HG02852 (cell line): ENCODE results near the gene LSAMP.

Experiments
- ATAC-seq: cut with Tn5 transposase; IDR thresholded peaks from one replicate; pipeline ENCODE4 v1.9.1; 2021; ENCODE audit warnings: mild to moderate bottlenecking, moderate library complexity; ENCODE audit not compliant: unreplicated experiment

LSAMP gene

GRCh38 chr3:116367761-116368395 is 77.4 kb downstream of the LSAMP start:
- no peak for ATAC-seq

- no peak for ATAC-seq
Measured at GRCh38 chr3:116356056-116356455, 89.2 kb downstream of the LSAMP start.

DNA sequence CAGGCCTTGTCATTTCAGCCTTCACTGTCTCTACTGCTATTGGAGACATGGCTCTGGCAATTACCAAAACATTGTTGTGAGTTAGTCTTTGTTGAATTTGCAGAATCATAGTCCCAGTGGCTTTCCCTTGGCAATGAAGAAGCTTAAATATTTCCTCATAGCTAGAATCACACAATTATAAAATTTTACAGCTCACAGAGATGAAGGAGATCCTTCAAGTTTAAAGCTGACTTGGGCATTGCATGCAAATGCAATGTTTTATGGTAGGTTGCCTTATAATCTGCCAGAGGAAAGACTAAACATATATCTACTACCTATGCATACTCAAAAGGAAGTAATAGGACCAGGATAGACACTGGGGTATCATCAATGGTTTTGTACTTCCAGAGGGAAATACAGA is 90.9 kb downstream of the LSAMP start:
- ATAC-seq, result no peak

- ATAC-seq, result no peak
Measured at GRCh38 chr3:116350119-116350733, 95.1 kb downstream of the LSAMP start.

GRCh38 chr3:116348216-116348615 is 97.1 kb downstream of the LSAMP start:
- no peak for ATAC-seq

DNA sequence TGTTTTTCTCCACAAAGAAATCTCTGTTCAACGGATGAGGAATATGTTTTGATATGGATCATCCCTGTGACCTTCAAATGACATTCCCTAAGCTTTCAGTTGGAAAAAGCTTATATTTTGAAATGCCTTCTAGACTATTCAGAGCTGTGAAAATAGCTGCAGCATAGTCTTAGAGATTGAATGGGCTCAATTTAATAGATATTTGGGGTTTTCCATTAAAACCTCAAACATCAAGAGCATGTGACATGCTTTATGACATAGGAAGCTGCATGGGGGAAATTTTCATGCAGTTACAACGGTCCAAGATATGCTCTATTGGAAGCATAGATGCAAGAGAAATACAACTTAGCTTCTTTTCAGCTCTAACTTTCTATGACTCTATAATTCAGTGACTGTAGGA is 102.8 kb downstream of the LSAMP start:
- no peak for ATAC-seq

DNA sequence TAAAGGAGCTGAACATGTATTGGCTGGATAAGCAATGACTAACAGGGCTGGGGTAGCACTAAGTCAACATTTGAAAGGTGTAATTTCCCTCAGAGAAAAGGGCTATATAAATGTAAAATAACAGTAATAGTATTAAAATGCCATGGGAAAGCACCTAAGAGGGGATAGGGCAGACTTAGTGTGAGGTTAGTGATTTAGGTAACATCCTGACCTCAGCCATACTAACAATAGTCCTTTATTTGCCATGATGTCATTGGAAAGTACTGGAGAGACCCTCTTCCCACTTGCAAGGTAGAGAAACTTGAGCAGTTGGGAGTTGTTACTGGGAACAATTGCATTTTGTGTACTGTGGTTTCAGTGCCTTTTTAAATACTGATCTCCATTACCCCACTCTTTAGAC is 103.4 kb downstream of the LSAMP start:
- no peak for ATAC-seq

- no peak for ATAC-seq
Measured at GRCh38 chr3:116341381-116341780, 103.9 kb downstream of the LSAMP start.

DNA sequence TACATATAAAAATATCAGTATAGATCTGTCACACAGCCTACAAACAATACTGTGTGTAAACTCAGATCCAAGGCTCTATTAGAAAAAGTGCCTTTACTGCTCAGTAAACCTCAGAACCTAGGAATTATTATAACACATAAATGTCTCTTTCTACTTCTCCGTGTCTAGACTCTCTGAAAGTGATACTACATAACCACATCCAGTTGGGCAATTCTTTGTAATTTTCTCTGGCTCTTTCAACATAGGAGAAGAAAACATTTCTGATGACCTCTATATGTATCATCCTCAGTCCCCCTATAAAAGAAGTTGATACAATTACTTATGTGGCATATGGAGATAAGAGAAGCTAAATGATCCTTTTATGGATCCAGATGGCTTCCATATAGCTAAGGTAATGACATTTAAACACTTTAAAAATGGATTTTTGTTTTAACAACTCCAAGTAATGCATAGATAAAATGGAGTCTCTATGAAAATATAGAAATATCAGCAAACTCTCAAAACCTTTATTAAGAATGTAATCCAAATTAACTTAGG is 104.5 kb downstream of the LSAMP start:
- ATAC-seq, result no peak

- no peak for ATAC-seq
Measured at GRCh38 chr3:116339441-116340028, 105.8 kb downstream of the LSAMP start.

DNA sequence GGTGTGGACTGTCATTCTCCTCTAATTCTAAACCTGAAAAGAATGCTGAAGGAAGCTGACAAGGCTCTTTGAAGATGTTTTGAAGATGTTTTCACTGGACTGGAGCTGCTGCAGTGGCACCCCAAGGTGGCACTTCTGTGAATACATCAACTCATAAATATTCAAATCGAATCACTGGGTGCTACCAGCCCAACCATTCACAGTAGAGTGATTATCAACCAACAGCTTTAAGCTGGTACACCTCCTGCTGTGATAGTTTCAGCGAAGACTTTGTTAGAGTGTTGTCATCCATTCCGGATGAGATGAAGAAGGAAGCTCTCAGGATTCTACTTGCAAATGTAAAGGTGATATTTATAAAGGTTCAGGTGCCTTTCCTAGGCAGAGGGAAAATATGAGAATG is 106.6 kb downstream of the LSAMP start:
- ATAC-seq, result no peak

GRCh38 chr3:116337229-116337628 is 108.1 kb downstream of the LSAMP start:
- no peak for ATAC-seq

DNA sequence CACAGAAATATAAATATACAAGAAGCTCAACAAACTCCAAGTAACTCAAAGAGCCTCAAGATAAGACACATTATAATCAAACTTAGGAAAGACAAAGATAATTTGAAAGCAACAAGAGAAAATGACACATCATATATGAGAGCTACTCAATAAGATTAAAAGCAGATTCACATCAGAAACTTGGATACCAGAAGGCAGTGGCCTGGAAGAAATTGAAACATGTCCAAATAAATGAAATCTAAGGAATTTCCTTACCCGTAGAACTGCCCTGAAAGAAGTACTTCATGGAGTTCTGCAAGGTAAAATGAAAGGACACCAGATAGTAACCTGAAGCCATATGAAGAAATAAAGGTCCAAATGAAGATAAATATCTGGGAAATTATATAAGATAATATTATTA is 113.9 kb downstream of the LSAMP start:
- no peak for ATAC-seq

GRCh38 chr3:116322750-116323375 is 122.4 kb downstream of the LSAMP start:
- no peak for ATAC-seq

DNA sequence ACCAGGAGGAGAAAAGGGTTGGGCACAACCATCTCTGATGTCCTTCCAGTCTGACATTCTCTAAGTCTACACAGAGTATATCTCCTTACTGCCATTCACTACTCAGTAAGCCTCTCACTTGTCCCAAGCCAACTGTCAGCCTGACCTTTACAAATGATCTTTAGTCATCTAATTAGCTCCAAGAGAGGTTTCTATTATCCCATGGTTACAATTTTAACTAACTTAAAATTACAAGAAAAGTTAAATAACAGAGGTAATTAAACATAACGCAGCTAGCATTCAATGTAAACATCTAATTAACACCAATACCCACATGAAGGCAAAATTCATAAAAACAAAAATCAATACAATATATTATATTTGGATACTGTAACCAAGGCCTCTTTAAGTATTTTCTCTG is 126.9 kb downstream of the LSAMP start:
- ATAC-seq, result no peak

GRCh38 chr3:116316771-116317170 is 128.5 kb downstream of the LSAMP start:
- no peak for ATAC-seq

- ATAC-seq, result no peak
Measured at GRCh38 chr3:116314476-116314875, 130.8 kb downstream of the LSAMP start.

DNA sequence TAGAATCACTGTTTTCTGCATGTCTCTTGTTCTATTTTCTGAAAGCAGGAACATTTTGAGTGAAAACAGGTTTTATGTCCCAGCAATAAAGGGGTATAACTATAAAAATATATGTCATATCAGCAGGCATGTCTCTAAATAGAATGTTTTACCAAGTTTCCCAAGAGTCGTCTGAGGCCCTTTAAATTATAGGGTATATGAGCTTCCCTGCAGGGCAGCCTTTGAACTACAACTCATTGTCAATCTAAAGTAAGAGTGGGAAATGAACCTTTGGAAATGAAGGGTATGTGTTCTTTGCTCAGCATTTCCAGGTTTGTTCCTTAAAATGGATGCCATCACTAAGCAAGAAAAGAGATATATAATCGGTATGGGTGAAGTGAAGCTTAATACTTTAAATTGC is 138.6 kb downstream of the LSAMP start:
- ATAC-seq, result no peak

DNA sequence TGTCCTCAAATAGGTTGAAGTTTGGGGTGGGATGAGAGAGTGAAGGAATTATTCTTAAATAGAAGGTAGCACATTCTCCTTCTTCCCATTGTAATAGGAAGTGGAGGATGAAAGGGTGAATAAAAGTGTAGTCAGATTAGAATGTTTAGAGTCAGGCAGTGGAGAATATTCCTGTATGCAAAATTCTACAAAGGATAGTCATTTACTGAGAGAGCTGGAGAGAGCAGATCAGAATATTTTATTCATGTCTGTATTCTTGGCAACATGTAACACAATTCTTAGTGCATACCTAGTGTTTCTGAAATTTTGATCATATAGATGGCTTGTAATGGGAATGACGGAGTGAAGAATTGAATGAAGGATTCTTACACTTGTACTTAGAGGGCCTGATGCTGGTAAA is 139.1 kb downstream of the LSAMP start:
- ATAC-seq, result no peak

DNA sequence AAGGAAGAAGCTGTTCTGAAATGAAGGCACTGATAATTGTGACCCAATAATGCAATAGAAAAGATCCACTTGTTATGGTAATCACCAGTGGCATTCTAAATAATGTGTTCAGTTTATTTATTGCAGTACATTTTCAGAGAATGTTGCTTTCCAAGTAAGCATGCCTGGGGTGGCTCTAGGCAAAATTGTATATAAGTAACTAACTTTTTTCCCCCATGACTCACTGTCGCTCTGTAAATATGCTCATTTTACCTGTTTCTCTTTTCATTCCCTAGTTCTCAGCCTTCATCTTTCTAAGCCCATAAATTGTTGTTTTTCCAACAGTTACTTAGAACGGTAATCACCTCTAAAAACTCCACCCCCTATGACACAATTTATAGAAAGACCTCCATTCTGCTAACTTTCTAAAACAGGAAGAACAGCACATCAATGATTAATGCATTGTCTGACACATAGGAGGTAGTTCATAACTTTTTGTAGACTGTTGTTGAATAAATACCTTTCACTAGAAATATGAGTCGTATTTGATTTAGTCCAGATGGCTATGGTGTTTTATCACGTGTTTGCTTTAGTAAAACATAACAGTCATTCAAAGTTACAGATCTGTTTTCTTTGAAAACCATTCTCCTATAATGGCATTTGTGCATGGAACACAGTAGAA is 143.1 kb downstream of the LSAMP start:
- no peak for ATAC-seq

DNA sequence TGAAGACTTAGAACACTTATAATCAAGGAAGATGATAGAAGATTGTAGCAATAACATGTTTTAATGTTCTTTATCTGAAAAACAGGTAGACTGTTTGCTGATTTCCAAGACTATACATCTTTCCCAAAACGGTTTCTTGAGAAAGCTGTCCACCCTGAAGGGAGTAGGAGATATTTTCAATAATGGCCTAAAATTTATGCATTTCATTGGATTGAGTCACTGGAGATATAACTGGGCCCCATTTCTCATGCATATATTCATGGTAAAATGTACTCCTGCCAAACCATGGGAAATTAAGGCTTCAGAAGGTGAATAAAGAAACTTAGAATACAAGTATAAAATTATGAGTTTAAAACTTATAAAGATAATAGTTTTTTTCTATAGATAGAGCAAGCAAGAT is 143.9 kb downstream of the LSAMP start:
- no peak for ATAC-seq
